ENCODE measurements around the gene PBOV1. TPM values are rescaled to one million over a fixed set of nuclear protein-coding genes. Genes with fewer than 3 reads are reported as not detected.

The PBOV1 gene
- total RNA-seq = not detected in 2 replicates

- no peak for TF ChIP-seq CTCF (IDR thresholded peaks at IDR 0.05; ENCODE audit: insufficient read depth, low read depth, low read length)
- no peak for DNase-seq (ENCODE audit: low read depth)
- no peak within 1 kb of the TSS for H3K4me3 ChIP-seq (ENCODE audit: low read depth, low read length)
Measured at GRCh38 chr6:138218449-138218848, at the start of gene PBOV1. Gene PBOV1 (minus strand): TSS chr6:138218491. CDS start chr6:138218395, 96 bp downstream.

- no peak for DNase-seq (ENCODE audit: low read depth)
- no peak for TF ChIP-seq CTCF (IDR thresholded peaks at IDR 0.05; ENCODE audit: insufficient read depth, low read depth, low read length)
- H3K4me3 ChIP-seq (ENCODE audit: low read depth, low read length) = no peak overlapping the region
Measured at GRCh38 chr6:138266095-138266494, 47.8 kb upstream of the PBOV1 start.

- DNase-seq (ENCODE audit: low read depth) = no peak
- TF ChIP-seq CTCF (IDR thresholded peaks at IDR 0.05; ENCODE audit: insufficient read depth, low read depth, low read length) = no peak
Measured at GRCh38 chr6:138264372-138264880, 46.1 kb upstream of the PBOV1 start.

GRCh38 chr6:138263963-138264362, 45.7 kb upstream of the PBOV1 start:
- DNase-seq (ENCODE audit: low read depth) = no peak
- no peak for TF ChIP-seq CTCF (IDR thresholded peaks at IDR 0.05; ENCODE audit: insufficient read depth, low read depth, low read length)
- H3K4me3 ChIP-seq (ENCODE audit: low read depth, low read length) = no peak overlapping the region

More at GRCh38 chr6:138264372-138264880, 46.1 kb upstream of the PBOV1 start:
- H3K4me3 ChIP-seq (ENCODE audit: low read depth, low read length) = no peak overlapping the region

- no peak overlapping the region for H3K4me3 ChIP-seq (ENCODE audit: low read depth, low read length)
- no peak for TF ChIP-seq CTCF (IDR thresholded peaks at IDR 0.05; ENCODE audit: insufficient read depth, low read depth, low read length)
- no peak for DNase-seq (ENCODE audit: low read depth)
Measured at GRCh38 chr6:138261116-138261780, 43.0 kb upstream of the PBOV1 start.

GRCh38 chr6:138258991-138259390, 40.7 kb upstream of the PBOV1 start:
- no peak overlapping the region for H3K4me3 ChIP-seq (ENCODE audit: low read depth, low read length)
- no peak for DNase-seq (ENCODE audit: low read depth)
- TF ChIP-seq CTCF (IDR thresholded peaks at IDR 0.05; ENCODE audit: insufficient read depth, low read depth, low read length) = no peak

- no peak for DNase-seq (ENCODE audit: low read depth)
- no peak overlapping the region for H3K4me3 ChIP-seq (ENCODE audit: low read depth, low read length)
- TF ChIP-seq CTCF (IDR thresholded peaks at IDR 0.05; ENCODE audit: insufficient read depth, low read depth, low read length) = no peak
Measured at GRCh38 chr6:138258197-138258596, 39.9 kb upstream of the PBOV1 start.
